ENCODE measurements around the gene COL6A1.

Gene COL6A1

GRCh38 chr21:46052703-46053651, 71.4 kb downstream of the COL6A1 start:
- DNase-seq: no peak

- DNase-seq: no peak
Measured at GRCh38 chr21:46054031-46054430, 72.5 kb downstream of the COL6A1 start.

- DNase-seq: no peak
Measured at GRCh38 chr21:46054451-46054881, 72.9 kb downstream of the COL6A1 start.
